Activated CD4-positive, alpha-beta T cell treated with anti-CD3 and anti-CD28 coated beads for 48 hours (primary cell): Measurements from ENCODE around the gene MORF4L2.

Source experiments
- DNase-seq: peaks from one replicate; pipeline ENCODE4 v3.0.0-alpha.2; 2020

Gene MORF4L2

DNA sequence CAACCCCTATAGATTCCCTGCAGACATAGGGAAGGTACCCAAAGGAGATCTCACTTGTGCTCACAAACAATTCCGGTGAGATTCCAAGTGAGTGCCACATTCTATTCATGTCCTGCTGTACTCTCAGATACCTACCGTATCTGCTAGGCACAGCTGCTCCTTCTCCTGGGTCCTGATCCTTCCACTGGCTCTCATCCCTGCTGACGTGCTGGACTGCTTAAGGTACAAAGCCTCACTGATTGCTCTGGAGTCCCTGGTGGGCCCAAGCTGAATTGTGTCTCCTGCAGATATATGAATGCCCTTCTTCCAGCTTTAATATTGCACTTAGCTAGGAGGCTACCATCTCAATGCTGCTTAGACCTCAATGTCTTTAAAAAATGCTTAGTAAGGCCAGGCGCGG lies 55.4 kb downstream of the MORF4L2 start:
- no peak for DNase-seq

DNA sequence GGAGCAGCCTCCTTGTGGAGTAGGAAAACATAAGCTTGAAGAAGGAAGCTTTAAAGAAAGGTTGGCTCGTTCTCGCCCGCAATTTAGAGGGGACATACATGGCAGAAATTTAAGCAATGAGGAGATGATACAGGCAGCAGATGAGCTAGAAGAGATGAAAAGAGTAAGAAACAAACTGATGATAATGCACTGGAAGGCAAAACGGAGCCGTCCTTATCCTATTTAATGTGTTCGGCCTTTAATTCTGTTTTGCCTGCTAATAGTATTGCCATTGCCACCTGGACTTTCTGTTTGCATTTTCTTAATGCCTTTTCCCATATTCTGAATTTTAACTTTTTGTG lies 56.4 kb downstream of the MORF4L2 start:
- DNase-seq, result no peak

GRCh38 chrX:103629318-103630170 lies 57.0 kb downstream of the MORF4L2 start:
- peak; percentile 33 for DNase-seq

DNA sequence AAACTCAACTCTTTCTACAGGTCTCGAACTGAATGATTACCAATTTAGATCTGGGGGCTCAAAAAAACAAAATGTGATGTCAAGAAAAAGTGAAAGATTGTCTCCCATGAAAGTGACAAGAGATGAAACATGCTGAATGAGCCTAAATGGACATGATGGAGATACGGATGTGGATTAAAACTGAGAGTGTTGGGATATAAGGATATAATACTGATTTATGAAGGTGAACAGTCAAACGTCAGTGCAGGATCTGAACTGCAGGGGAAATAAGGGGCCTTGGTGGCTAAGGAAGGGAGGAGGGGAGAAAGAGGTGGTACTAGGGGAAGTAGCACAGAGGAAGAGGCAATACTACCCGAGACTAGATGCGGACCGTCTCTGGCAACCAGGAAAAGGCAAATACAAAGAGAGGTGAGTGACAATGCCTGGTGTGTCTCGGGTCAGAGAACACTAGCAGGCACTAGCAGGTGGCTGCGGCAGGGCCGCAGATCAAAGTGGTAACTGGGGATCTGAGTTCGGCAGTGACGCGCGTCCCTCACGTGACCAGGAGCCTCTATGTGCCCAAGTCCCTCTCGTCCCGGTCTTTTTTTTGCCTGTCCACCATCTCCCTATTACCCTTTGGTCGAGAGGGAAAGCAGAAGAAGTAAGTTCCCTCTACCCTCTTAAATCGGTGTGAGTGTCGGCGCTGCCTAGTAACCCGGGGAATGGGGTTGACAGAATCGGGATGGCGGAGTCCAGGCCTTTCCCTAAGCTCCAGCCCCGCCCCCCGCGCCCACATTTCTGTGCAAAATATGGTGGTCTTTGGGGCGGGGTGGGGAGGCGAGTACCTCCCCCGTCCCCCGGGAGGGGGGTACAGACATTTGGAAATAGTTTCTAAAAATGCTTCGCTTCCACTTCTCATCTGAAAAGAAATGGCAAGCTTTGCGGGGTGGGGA lies 57.8 kb downstream of the MORF4L2 start, which contains the start of gene TCEAL1:
TSS of gene TCEAL1 (plus strand) at position 590 of the 932 bp plus-strand sequence. CDS start 942 bp downstream, outside the sequence.
- DNase-seq, result peak; percentile 50

DNA sequence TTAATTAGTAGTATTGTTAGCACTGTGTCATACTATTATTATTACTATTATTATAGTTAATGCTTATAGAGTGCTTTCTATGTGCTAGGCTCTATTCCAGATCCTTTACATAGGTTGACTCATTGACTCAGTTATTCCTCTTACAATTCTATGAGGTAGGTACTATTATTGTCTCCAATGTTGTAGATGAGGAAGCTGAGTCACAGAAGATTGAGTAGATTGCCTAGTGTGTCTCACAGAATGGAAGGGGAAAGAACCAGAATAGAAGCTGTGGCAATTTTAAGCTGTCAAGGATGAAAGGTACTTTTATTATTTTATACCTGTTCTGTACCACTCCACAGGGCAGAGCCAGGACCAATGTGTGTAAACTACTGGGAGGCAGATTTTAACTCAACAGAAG lies 59.6 kb downstream of the MORF4L2 start:
- DNase-seq, result no peak
